ENCODE results near the gene SLCO6A1. TPM values are rescaled to one million over a fixed set of nuclear protein-coding genes. Genes with fewer than 3 reads are reported as not detected.

The SLCO6A1 gene
- polyA plus RNA-seq, 1 donor (not counting 4 experiments of a cell fraction or from before 2014, with no cell fraction given), result not detected

DNA sequence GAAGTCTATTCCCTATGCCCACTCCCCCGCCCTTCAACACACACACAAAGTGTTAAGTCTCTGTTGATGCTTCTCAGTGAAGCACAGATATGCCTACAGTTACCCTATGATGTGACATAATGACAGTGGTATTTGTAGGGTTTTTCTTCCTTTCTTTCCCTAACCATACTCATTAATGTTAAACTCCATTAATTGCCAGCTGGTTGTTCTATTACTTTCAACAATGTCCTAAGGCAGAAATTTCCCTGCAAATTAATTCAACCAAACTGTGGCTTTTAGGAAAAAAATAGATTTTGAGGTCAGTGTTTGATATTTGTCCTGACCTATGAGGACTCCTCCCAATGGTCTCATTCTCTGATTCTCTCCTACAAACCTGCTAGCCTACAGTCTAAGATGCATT is 38.2 kb upstream of the SLCO6A1 start:
- TF ChIP-seq, protein P1, sequence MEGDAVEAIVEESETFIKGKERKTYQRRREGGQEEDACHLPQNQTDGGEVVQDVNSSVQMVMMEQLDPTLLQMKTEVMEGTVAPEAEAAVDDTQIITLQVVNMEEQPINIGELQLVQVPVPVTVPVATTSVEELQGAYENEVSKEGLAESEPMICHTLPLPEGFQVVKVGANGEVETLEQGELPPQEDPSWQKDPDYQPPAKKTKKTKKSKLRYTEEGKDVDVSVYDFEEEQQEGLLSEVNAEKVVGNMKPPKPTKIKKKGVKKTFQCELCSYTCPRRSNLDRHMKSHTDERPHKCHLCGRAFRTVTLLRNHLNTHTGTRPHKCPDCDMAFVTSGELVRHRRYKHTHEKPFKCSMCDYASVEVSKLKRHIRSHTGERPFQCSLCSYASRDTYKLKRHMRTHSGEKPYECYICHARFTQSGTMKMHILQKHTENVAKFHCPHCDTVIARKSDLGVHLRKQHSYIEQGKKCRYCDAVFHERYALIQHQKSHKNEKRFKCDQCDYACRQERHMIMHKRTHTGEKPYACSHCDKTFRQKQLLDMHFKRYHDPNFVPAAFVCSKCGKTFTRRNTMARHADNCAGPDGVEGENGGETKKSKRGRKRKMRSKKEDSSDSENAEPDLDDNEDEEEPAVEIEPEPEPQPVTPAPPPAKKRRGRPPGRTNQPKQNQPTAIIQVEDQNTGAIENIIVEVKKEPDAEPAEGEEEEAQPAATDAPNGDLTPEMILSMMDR (optimal IDR thresholded peaks at IDR 0.05 in 1 of 3, IDR thresholded peaks at IDR 0.05 in 1 of 3, conservative IDR thresholded peaks at IDR 0.05 in 1 of 3; ENCODE audit: extremely low read depth in 1 of 3, insufficient read depth in 2 of 3, low read length in 3 of 3), result no peak
- no peak for TF ChIP-seq EZH2 (IDR thresholded peaks at IDR 0.05; ENCODE audit: low read length)

DNA sequence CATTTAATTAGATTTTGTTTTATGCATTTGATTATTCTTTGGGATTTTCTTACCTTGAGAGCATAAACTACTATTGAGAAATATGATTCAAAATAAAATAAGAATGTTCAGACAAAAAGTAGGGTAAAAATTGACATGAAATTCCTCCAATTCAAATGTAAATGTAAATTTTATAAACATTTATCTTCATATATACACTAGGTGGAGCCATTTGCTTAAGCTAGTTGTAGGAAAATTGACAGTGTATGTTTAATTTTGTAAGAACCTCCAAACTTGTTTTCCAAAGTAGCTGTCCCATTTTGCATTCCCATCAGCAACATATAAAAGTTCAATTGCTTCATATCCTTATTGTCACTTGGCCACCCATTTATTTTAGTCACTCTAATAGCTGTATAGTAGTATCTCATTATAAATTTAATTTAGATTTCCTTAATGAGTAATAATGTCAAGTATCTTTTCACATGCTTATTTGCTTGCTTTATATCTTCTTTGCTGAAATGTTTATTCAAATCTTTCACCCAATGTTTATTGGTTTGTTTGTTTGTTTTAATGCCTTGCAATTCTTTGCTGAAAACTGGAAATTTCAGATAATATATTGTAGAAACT is 37.6 kb upstream of the SLCO6A1 start:
- FAIRE-seq, result no peak
- H3K27me3 ChIP-seq (ENCODE audit: control insufficient read depth, extremely low read depth, insufficient read depth, low read length), result no peaks in the 10 kb centered on the region
- H3K4me3 ChIP-seq (ENCODE audit: control insufficient read depth in 2 of 3, extremely low read depth in 1 of 3, insufficient read depth in 2 of 3, low read depth in 1 of 3, low read length in 3 of 3), result no peak overlapping the region
- no peaks in the 10 kb centered on the region for H3K36me3 ChIP-seq (ENCODE audit: control insufficient read depth in 2 of 2, extremely low read depth in 1 of 2, insufficient read depth in 2 of 2, low read length in 2 of 2)
- no peaks in the 10 kb centered on the region for H3K4me1 ChIP-seq (ENCODE audit: control insufficient read depth, extremely low read depth, insufficient read depth, low read length)
- no peak overlapping the region for H2AFZ ChIP-seq (ENCODE audit: control insufficient read depth, low read length)
- no peak overlapping the region for H3K9ac ChIP-seq (ENCODE audit: control insufficient read depth, extremely low read depth, insufficient read depth, low read length)
- dilution Hi-C loops (cut with MboI; ENCODE audit: extremely low pct_ligation_motif_present, low sequenced_read_pairs), result no loop called here
- no peaks in the 10 kb centered on the region for H4K20me1 ChIP-seq (ENCODE audit: control insufficient read depth, extremely low read depth, insufficient read depth, low read length)
- H3K4me2 ChIP-seq (ENCODE audit: control insufficient read depth, extremely low read depth, insufficient read depth, low read depth, low read length), result no peak overlapping the region
- no peaks in the 10 kb centered on the region for H3K9me3 ChIP-seq (ENCODE audit: control insufficient read depth, low read depth, low read length)
- DNase-seq (ENCODE audit: low read depth, low spot score), result no peak
- no peak overlapping the region for H3K27ac ChIP-seq (ENCODE audit: control insufficient read depth, insufficient read depth, low read length)
- TF ChIP-seq EZH2 (IDR thresholded peaks at IDR 0.05; ENCODE audit: low read length), result no peak
- TF ChIP-seq, protein P1 (optimal IDR thresholded peaks at IDR 0.05 in 1 of 3, IDR thresholded peaks at IDR 0.05 in 1 of 3, conservative IDR thresholded peaks at IDR 0.05 in 1 of 3; ENCODE audit: extremely low read depth in 1 of 3, insufficient read depth in 2 of 3, low read length in 3 of 3), result peak in 2 of 3 experiments; percentile 23 to 41
- no peaks in the 10 kb centered on the region for H3K79me2 ChIP-seq (ENCODE audit: control insufficient read depth, insufficient read depth, low read length)
- no peaks in the 10 kb centered on the region for H3K9me1 ChIP-seq (ENCODE audit: control insufficient read depth, extremely low read depth, insufficient read depth, low read length)

More for the DNA sequence above, 38.2 kb upstream of the SLCO6A1 start:
- Histone ChIP-seq H3K9me1 (ENCODE audit: control insufficient read depth, extremely low read depth, insufficient read depth, low read length) (no peaks in the 10 kb centered on the region), H3K27me3 (ENCODE audit: control insufficient read depth, extremely low read depth, insufficient read depth, low read length) (no peaks in the 10 kb centered on the region), H3K9ac (ENCODE audit: control insufficient read depth, extremely low read depth, insufficient read depth, low read length) (no peak overlapping the region), H3K27ac (ENCODE audit: control insufficient read depth, insufficient read depth, low read length) (no peak overlapping the region), H3K4me2 (ENCODE audit: control insufficient read depth, extremely low read depth, insufficient read depth, low read depth, low read length) (no peak overlapping the region), H3K36me3 (ENCODE audit: control insufficient read depth in 2 of 2, extremely low read depth in 1 of 2, insufficient read depth in 2 of 2, low read length in 2 of 2) (no peaks in the 10 kb centered on the region), H3K79me2 (ENCODE audit: control insufficient read depth, insufficient read depth, low read length) (no peaks in the 10 kb centered on the region), H3K9me3 (ENCODE audit: control insufficient read depth, low read depth, low read length) (no peaks in the 10 kb centered on the region), H3K4me3 (ENCODE audit: control insufficient read depth in 2 of 3, extremely low read depth in 1 of 3, insufficient read depth in 2 of 3, low read depth in 1 of 3, low read length in 3 of 3) (no peak overlapping the region), H4K20me1 (ENCODE audit: control insufficient read depth, extremely low read depth, insufficient read depth, low read length) (no peaks in the 10 kb centered on the region), H2AFZ (ENCODE audit: control insufficient read depth, low read length) (no peak overlapping the region), H3K4me1 (ENCODE audit: control insufficient read depth, extremely low read depth, insufficient read depth, low read length) (no peaks in the 10 kb centered on the region)
- FAIRE-seq, result no peak
- no peak for DNase-seq (ENCODE audit: low read depth, low spot score)
- dilution Hi-C loops (cut with MboI; ENCODE audit: extremely low pct_ligation_motif_present, low sequenced_read_pairs), result no loop called here

Data from keratinocyte (primary cell).